ENCODE results near the gene UBE2U. TPM values are rescaled to one million over a fixed set of nuclear protein-coding genes. Genes with fewer than 3 reads are reported as not detected.

The UBE2U gene
- total and polyA plus RNA-seq, 9 donors, result not detected

DNA sequence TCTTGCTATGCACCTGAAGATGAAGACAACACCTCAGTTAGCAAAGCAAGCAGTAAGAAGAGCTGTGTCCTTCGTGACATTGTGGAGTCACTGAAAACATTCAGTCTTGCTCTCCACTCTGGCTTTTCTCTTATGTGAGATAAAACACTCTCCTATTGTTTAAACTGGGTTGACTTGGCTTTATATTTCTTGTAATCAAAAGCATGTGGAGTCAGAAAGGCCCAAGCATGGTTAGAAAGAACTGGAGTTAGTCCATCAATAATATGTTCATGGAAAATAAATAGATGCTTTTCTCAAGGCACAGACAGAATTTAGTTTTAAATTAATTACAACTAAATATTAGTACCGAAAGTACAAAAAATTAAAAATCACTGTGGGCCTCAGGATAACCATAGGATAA lies 61.7 kb downstream of the UBE2U start:
- 72 to 78% (median 76%) methylated on average over 2 of the region's 2 CpGs for WGBS, 3 donors

DNA sequence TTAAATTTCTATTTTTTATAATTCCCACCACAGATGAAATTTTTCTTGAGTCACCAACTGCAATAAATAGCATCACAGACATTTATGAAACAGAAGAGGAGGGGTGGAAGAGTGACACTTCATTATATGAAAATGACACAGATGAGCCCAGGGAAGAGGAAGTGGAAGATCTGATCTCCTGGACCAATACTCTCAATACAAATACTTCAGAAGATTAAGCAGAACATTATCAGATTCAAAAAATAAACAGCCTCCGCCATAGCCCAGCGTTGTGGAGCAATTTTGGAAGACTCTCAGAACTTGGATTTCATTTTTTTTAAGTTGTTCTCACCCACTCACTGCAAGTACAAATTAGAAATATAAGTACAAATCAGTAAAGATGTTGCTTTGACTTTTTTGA lies 63.6 kb downstream of the UBE2U start:
- WGBS, 3 donors, result 61 to 65% (median 62%) methylated on average over 2 of the region's 2 CpGs
- no peak for DNase-seq
- intact Hi-C loops (cut with DNase I), result loop anchor here (5.0 to 10.0 kb wide), 5 partner anchors 398 to 560 kb away; no protein-coding TSS in a partner anchor
- H3K9me3 ChIP-seq, result no peaks in the 10 kb centered on the region
- no peaks in the 10 kb centered on the region for H3K27me3 ChIP-seq
- no peaks in the 10 kb centered on the region for H3K36me3 ChIP-seq
- H3K4me1 ChIP-seq (ENCODE audit: insufficient read depth), result no peaks in the 10 kb centered on the region
- no peak for TF ChIP-seq EP300 (IDR thresholded peaks at IDR 0.05)
- TF ChIP-seq POLR2A (IDR thresholded peaks at IDR 0.05), result no peak
- TF ChIP-seq, protein P1, sequence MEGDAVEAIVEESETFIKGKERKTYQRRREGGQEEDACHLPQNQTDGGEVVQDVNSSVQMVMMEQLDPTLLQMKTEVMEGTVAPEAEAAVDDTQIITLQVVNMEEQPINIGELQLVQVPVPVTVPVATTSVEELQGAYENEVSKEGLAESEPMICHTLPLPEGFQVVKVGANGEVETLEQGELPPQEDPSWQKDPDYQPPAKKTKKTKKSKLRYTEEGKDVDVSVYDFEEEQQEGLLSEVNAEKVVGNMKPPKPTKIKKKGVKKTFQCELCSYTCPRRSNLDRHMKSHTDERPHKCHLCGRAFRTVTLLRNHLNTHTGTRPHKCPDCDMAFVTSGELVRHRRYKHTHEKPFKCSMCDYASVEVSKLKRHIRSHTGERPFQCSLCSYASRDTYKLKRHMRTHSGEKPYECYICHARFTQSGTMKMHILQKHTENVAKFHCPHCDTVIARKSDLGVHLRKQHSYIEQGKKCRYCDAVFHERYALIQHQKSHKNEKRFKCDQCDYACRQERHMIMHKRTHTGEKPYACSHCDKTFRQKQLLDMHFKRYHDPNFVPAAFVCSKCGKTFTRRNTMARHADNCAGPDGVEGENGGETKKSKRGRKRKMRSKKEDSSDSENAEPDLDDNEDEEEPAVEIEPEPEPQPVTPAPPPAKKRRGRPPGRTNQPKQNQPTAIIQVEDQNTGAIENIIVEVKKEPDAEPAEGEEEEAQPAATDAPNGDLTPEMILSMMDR (IDR thresholded peaks at IDR 0.05), result no peak
- no peak overlapping the region for H3K4me3 ChIP-seq
- no peak overlapping the region for H3K27ac ChIP-seq

More for the DNA sequence above, 61.7 kb downstream of the UBE2U start:
- Histone ChIP-seq H3K9me3 (no peaks in the 10 kb centered on the region), H3K27me3 (no peaks in the 10 kb centered on the region), H3K27ac (no peak overlapping the region), H3K4me3 (no peak overlapping the region), H3K4me1 (ENCODE audit: insufficient read depth) (no peaks in the 10 kb centered on the region), H3K36me3 (no peaks in the 10 kb centered on the region)
- TF ChIP-seq, protein P1 (IDR thresholded peaks at IDR 0.05), result no peak
- no peak for TF ChIP-seq POLR2A (IDR thresholded peaks at IDR 0.05)
- no peak for DNase-seq
- intact Hi-C loops (cut with DNase I), result loop anchor here (5.0 to 10.0 kb wide), 5 partner anchors 400 to 562 kb away; no protein-coding TSS in a partner anchor

DNA sequence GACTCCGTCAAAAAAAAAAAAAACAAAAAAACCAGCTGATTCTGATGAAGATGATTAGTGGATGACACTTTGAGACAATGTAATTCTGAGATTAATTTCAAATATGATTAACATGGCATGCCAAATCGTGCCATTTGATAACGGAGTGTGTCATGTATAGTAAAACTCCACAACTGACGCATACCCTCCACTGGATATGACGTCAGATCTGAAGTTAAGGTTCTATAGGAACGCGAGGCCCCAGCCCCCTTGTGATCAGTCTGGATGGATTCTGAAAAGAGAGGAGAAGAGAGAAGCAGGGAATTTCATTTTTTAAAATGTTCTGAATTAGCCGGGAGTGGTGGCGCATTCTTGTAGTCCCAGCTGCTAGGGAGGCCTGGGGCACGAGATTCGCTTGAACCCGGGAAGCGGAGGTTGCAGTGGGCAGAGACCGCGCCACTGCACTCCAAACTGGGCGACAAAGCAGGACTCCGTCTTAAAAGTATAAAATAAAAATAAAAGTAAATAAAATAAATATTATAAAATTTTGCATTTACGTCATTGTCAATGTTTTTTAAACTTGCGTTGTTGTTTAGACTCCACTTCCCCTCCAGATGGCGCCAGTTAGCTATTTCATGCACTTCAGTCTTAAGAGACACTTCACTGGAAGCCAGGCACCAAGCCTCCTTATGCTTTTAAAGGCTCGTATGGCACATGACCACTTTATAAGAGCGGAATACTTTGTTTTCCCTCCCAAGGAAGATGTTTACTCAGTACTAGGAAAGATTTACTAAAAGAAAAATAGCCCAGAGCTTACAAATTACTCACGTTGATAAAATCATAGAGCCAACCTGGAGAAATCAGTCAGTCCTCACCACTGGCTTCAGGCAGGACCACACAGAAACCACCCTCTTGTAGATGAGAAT lies 65.5 kb downstream of the UBE2U start:
- H3K4me3 ChIP-seq, result no peak overlapping the region
- no peaks in the 10 kb centered on the region for H3K9me3 ChIP-seq
- 39 to 46% (median 41%) methylated on average over 23 of the region's 23 CpGs for WGBS, 3 donors
- DNase-seq, result peak; percentile 58 to 82 (median 70)
- intact Hi-C loops (cut with DNase I), result loop anchor here (5.0 to 10.0 kb wide), 5 partner anchors 396 to 558 kb away; no protein-coding TSS in a partner anchor
- H3K27me3 ChIP-seq, result no peaks in the 10 kb centered on the region
- H3K36me3 ChIP-seq, result no peaks in the 10 kb centered on the region
- TF ChIP-seq, protein P1 (IDR thresholded peaks at IDR 0.05), result peak; percentile 41 to 67 (median 58)
- no peak for TF ChIP-seq EP300 (IDR thresholded peaks at IDR 0.05)
- no peak for TF ChIP-seq POLR2A (IDR thresholded peaks at IDR 0.05)
- no peak overlapping the region for H3K27ac ChIP-seq
- H3K4me1 ChIP-seq (ENCODE audit: insufficient read depth), result no peaks in the 10 kb centered on the region

DNA sequence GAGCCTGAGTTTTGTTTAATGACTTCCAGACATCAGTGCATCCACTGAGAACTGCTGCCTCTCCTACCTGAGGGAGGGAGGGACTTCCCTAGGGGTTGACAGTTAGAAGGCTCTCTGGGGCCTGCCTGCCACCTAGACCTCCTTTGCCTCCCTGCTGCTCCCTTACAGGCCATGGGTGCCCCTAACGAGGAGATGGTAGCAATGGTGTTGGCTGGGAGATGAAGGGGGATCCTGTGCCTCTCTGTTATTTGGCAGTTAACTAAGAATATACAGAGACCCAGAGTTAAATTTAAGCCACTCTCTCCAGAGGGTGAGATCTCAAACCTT lies 66.1 kb downstream of the UBE2U start:
- Histone ChIP-seq H3K4me1 (ENCODE audit: insufficient read depth) (no peaks in the 10 kb centered on the region), H3K9me3 (no peaks in the 10 kb centered on the region), H3K27ac (no peak overlapping the region), H3K27me3 (no peaks in the 10 kb centered on the region), H3K36me3 (no peaks in the 10 kb centered on the region), H3K4me3 (no peak overlapping the region)
- intact Hi-C loops (cut with DNase I), result loop anchor here (5.0 to 10.0 kb wide), 5 partner anchors 395 to 558 kb away; no protein-coding TSS in a partner anchor
- 68 to 88% (median 76%) methylated on average over 1 of the region's 1 CpG for WGBS, 3 donors
- no peak for DNase-seq
- no peak for TF ChIP-seq POLR2A (IDR thresholded peaks at IDR 0.05)
- TF ChIP-seq, protein P1 (IDR thresholded peaks at IDR 0.05), result no peak

All from ovary (tissue), 9 donors.